Esophagus squamous epithelium (tissue), 5 donors: Measurements from ENCODE around the gene GLIS2. TPM values are rescaled to one million over a fixed set of nuclear protein-coding genes. Genes with fewer than 3 reads are reported as not detected.
"Not testable (repeated sequence)": the region's sequence is repeated elsewhere in the genome, so short reads cannot be mapped to it uniquely, and the experiment has no call there.

Source experiments
- DNase-seq: peaks from one replicate; lab custom pipeline; 2025; lab: John Stamatoyannopoulos, UW
- H3K27ac ChIP-seq, 4 donors: fragments of 200-600 bp; sonication (generic); one replicate each; pipeline ENCODE4 v1.5.1; 2016 to 2019; ENCODE audit warnings: mild to moderate bottlenecking in 1 of 4
- H3K27me3 ChIP-seq, 4 donors: fragments of 200-600 bp; sonication (generic); 1 replicate in 3 of 4; 2 replicates in 1 of 4; pipeline versions ENCODE4 v1.5.1 to v1.6.0; 2017 to 2021; ENCODE audit warnings: antibody characterized with exemption in 1 of 4
- H3K36me3 ChIP-seq, 3 donors: fragments of 200-600 bp; sonication (generic); one replicate each; pipeline ENCODE4 v1.5.1; 2016 to 2019
- H3K4me1 ChIP-seq, 3 donors: fragments of 200-600 bp; sonication (generic); one replicate each; pipeline ENCODE4 v1.5.1; 2017 to 2019
- H3K4me3 ChIP-seq, 4 donors: fragments of 200-600 bp; sonication (generic); 1 replicate in 3 of 4; 2 replicates in 1 of 4; pipeline ENCODE4 v1.5.1; 2016 to 2019; ENCODE audit warnings: mild to moderate bottlenecking in 2 of 4, moderate library complexity in 1 of 4
- H3K9me3 ChIP-seq, 3 donors: fragments of 200-600 bp; sonication (generic); one replicate each; pipeline ENCODE4 v1.5.1; 2016 to 2019
- CTCF ChIP-seq, 6 experiments: fragments of 450-650 bp in 4 of 6; fragments of 200-600 bp in 2 of 6; sonication (generic) in 2 of 6; IDR thresholded peaks; one replicate each; pipeline ENCODE4 v1.5.1; 2016 to 2019; ENCODE audit warnings: antibody characterized with exemption in 6 of 6, mild to moderate bottlenecking in 4 of 6, moderate library complexity in 4 of 6
- POLR2A ChIP-seq, 4 donors: fragments of 450-650 bp; IDR thresholded peaks; one replicate each; pipeline ENCODE4 v1.6.1; 2017; ENCODE audit warnings: antibody characterized with exemption in 4 of 4, mild to moderate bottlenecking in 4 of 4, moderate library complexity in 3 of 4
- WGBS, 2 donors: methylation state at CpG; one replicate each; pipeline ENCODE4 v1.1.5; 2018; 5-methylcytosine and 5-hydroxymethylcytosine counted together
- intact Hi-C: fragments of 100-400 bp; cut with DNase I; formaldehyde crosslinking; loops from one replicate; pipeline ENCODE4 v1.15.0; 2022
- total RNA-seq, 4 donors: library from RNA; depleted of rRNA; stranded (reverse); fragments of >200 nt; gene quantifications; one replicate each; pipeline ENCODE4 v1.1.0, GENCODE V29; 2016
- donor health status: DM: yes; HTN: yes; CAD: no.

Gene GLIS2
- total RNA-seq, 4 donors from 2014 or later: 0.30 to 1.7 (median 0.67) TPM

DNA sequence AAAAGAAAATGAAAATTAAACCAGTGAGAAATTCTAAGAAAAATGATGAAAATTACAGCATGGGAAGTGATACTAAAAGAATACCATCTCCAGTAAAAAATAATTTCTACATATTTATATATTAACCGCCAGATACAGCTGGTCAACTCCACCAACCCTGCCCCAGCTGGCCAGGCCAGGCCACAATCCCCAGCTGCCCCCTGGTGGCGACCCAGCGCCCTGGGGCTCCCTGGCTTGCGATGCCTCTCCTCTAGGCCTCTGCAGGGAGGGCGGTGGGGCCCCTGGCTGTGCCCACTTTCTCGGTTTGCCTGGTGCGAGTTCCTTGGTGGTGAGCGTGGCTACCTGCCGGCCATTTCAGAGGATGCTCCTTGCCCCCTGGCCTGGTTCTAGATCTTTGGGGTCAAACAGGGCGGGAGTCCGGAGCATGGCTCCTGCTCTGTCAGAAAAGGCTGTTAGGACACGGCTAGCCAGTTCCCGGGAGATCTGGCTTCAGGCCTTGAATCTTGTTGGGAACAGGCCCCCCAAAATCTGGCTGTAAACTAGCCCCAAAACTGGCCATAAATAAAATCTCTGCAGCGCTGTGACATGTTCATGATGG is 14.5 kb downstream of the GLIS2 start:
- intact Hi-C loops: loop anchor here (5.0 kb wide), 1 partner anchor 43 kb away; no protein-coding TSS in a partner anchor
- 23 to 27% methylated on average over 2 to 5 of the region's 14 CpGs for WGBS, 2 donors
- peaks cover 22 to 48% (median 27%) of the 10 kb centered on the region in 3 donors for H3K4me1 ChIP-seq
- H3K9me3 ChIP-seq: no peaks in the 10 kb centered on the region
- H3K36me3 ChIP-seq: peaks cover 0 to 23% (median 0%) of the 10 kb centered on the region in 3 donors
- TF ChIP-seq POLR2A (IDR thresholded peaks at IDR 0.05) (no peak), CTCF (IDR thresholded peaks at IDR 0.05) (peak; percentile 93 to 98 (median 94))
- no peak overlapping the region for H3K4me3 ChIP-seq
- H3K27me3 ChIP-seq: peaks cover 0 to 17% (median 0%) of the 10 kb centered on the region in 4 donors
- no peak for DNase-seq
- H3K27ac ChIP-seq: peak overlapping the region in 1 of 4 donors; percentile 1

DNA sequence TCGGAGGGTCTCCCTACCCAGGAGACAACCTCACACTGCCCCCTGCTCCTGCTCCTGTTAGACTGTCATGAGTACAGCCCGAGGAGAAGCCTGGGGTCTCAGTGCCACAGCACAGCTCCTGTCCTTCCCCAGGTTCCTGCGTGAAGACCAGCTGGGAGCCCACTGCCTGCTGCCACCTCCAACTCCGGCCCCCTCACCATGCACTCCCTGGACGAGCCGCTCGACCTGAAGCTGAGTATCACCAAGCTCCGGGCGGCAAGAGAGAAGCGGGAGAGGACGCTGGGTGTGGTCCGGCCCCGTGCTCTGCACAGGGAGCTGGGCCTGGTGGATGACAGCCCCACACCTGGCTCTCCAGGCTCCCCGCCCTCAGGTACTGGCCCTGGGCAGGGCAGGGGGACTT is 16.2 kb downstream of the GLIS2 start:
- WGBS, 2 donors: 100% methylated on average over 1 of the region's 14 CpGs
- no peak for DNase-seq
- Histone ChIP-seq H3K27ac (no peak overlapping the region), H3K4me3 (no peak overlapping the region), H3K36me3 (peaks cover 0 to 39% (median 0%) of the 10 kb centered on the region in 3 donors), H3K9me3 (no peaks in the 10 kb centered on the region), H3K27me3 (peaks cover 0 to 15% (median 0%) of the 10 kb centered on the region in 4 donors), H3K4me1 (peaks cover 22 to 36% (median 26%) of the 10 kb centered on the region in 3 donors)
- intact Hi-C loops: loop anchor here (5.0 kb wide), 1 partner anchor 45 kb away; no protein-coding TSS in a partner anchor
- TF ChIP-seq CTCF (IDR thresholded peaks at IDR 0.05) (no peak), POLR2A (IDR thresholded peaks at IDR 0.05) (no peak)

DNA sequence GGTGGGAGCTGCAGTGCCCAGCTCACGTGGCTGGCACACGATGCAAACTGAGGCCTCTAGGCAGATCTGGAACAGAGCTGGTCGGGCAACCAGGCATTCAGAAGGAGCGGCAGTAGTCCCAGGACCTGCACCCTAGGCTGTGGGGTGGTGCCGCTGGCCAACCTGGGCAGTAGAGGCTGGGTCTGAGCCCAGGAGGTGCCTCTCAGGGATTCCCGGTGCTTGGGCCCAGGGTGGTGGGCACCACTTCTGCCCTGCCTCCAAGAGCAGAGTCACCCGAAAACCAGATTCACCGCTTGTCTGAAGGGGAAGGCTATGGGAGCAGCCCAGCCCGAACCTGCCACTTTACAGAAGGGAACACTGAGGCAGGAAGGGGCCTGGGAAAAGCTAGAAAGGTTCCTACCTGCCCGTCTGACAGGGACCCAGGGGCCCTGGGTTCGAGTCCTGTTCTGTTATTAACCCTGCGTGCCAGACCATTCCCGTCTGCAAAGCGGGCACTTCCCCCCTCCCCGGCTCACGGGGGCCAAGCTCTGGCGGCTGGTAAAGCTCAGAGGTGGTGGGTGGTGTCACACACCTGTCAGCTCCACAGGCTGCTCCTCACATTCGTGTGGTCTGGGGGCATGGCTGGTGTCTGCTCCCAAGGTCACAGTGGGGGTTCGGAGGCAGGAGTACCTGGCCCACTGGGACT is 16.9 kb downstream of the GLIS2 start:
- no peak for TF ChIP-seq POLR2A (IDR thresholded peaks at IDR 0.05)
- TF ChIP-seq CTCF (IDR thresholded peaks at IDR 0.05): no peak
- H3K4me1 ChIP-seq: peaks cover 16 to 29% (median 21%) of the 10 kb centered on the region in 3 donors
- intact Hi-C loops: loop anchor here (5.0 kb wide), 1 partner anchor 45 kb away; no protein-coding TSS in a partner anchor
- H3K9me3 ChIP-seq: no peaks in the 10 kb centered on the region
- DNase-seq: no peak
- no peak overlapping the region for H3K4me3 ChIP-seq
- H3K36me3 ChIP-seq: peaks cover 0 to 45% (median 0%) of the 10 kb centered on the region in 3 donors
- no peak overlapping the region for H3K27ac ChIP-seq
- 54 to 70% methylated on average over 2 to 4 of the region's 19 CpGs for WGBS, 2 donors
- peaks cover 0 to 8% (median 0%) of the 10 kb centered on the region in 4 donors for H3K27me3 ChIP-seq

DNA sequence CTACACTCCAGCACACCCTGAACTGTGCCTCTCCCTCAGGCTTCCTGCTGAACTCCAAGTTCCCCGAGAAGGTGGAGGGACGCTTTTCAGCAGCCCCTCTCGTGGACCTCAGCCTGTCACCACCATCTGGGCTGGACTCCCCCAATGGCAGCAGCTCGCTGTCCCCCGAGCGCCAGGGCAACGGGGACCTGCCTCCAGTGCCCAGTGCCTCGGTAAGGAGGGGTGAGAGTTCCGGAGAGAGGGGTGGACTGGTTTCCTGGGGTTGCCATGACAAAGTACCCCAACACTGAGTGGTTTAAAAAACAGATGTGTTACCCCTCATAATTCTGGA is 17.4 kb downstream of the GLIS2 start:
- H3K36me3 ChIP-seq: peaks cover 0 to 50% (median 2%) of the 10 kb centered on the region in 3 donors
- peaks cover 0 to 4% (median 0%) of the 10 kb centered on the region in 4 donors for H3K27me3 ChIP-seq
- H3K27ac ChIP-seq: no peak overlapping the region
- H3K4me1 ChIP-seq: peaks cover 11 to 24% (median 16%) of the 10 kb centered on the region in 3 donors
- TF ChIP-seq CTCF (IDR thresholded peaks at IDR 0.05) (no peak), POLR2A (IDR thresholded peaks at IDR 0.05) (no peak)
- intact Hi-C loops: loop anchor here (5.0 kb wide), 1 partner anchor 46 kb away; no protein-coding TSS in a partner anchor
- no peak overlapping the region for H3K4me3 ChIP-seq
- 88% methylated on average over 7 of the region's 9 CpGs; no CpG with 5 or more reads in 1 of the 2 donors for WGBS, 2 donors
- H3K9me3 ChIP-seq: no peaks in the 10 kb centered on the region
- DNase-seq: no peak

DNA sequence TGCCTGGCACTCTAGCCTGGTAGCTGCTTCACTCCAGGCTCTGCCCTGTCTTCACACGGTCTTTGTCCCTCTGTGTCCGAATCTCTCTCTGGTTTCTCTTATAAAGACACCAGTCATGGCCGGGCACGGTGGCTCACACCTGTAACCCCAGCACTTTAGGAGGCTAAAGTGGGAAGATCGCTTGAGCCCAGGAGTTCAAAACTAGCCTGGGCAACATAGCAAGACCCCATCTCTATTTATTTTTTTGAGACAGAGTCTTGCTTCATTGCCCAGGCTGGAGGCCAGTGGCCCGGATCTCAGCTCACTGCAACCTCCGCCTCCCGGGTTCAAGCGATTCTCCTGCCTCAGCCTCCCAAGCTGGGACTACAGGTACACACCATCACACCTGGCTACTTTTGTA is 17.8 kb downstream of the GLIS2 start:
- intact Hi-C loops: loop anchor here (5.0 kb wide), 1 partner anchor 46 kb away; no protein-coding TSS in a partner anchor
- peaks cover 0 to 54% (median 6%) of the 10 kb centered on the region in 3 donors for H3K36me3 ChIP-seq

More for the DNA sequence above, 17.8 kb downstream of the GLIS2 start:
- H3K27ac ChIP-seq, H3K9me3 ChIP-seq, H3K27me3 ChIP-seq, DNase-seq, H3K4me3 ChIP-seq: not testable (repeated sequence)
- peaks cover 6 to 20% (median 12%) of the 10 kb centered on the region in 3 donors for H3K4me1 ChIP-seq
- 80 to 100% methylated on average over 7 to 9 of the region's 9 CpGs for WGBS, 2 donors
